GM19238 (cell line): ENCODE data around the gene CENPN.
A peak's percentile ranks its signal among the peaks of the same experiment; 100 is the strongest.

Experiments
- DNase-seq: peaks from one replicate; pipeline ENCODE4 v3.0.0; 2011; ENCODE audit warnings: low spot score; ENCODE audit not compliant: insufficient read length

Gene CENPN

DNA sequence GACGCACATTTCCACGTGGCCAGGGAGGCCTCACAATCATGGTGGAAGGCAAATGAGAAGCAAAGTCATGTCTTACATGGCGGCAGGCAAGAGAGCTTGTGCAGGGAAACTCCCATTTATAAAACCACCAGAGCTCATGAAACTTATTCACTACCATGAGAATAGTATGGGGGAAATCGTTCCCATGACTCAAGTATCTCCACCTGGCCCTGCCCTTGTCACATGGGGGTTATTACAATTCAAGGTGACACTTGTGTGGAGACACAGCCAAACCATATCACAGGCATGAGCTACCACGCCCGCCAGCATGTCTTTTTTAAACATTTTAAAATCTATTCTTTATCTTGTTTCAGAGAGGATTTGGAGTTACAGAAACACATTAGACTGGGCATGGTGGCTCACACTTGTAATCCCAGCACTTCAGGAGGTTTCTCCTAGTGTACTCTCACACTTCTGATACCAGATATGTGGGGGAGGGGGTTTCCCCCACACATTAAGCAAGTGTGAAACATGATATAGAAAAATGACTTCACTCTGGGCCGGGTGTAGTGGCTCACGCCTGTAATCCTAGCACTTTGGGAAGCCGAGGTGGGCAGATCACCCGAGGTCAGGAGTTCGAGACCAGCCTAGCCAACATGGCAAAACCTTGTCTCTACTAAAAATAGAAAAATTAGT is 23.1 kb downstream of the CENPN start:
- DNase-seq: no peak

DNA sequence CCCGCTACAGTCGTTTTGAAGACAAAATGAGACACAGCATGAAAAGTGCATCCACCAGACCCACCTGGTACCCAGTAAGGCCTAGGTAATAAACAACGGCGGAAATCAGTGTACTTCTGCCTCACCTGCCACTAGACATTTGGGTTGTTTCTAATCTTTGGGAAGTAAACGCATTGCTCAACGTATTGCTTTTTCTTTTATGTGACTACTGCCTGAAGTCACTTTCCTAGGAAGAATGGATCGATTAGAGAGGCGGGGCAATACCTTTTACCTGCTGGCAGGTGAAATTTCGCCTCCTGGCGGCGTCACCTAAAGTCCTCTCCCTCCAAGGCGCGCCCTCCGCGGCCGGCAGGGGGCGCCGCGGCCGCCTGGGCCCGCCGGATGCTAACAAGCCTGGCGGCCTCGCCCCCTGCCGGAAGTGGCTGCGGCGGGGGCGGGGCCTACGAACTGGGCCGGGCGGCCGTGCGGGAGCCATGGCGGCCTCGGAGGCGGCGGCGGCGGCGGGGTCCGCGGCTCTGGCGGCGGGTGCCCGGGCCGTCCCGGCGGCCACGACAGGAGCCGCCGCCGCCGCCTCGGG is 28.5 kb downstream of the CENPN start, which contains the start of gene ATMIN:
TSS of gene ATMIN (plus strand) at position 445 of the 577 bp plus-strand sequence. CDS start at position 474, 29 bp downstream.
- peak; percentile 97 for DNase-seq

DNA sequence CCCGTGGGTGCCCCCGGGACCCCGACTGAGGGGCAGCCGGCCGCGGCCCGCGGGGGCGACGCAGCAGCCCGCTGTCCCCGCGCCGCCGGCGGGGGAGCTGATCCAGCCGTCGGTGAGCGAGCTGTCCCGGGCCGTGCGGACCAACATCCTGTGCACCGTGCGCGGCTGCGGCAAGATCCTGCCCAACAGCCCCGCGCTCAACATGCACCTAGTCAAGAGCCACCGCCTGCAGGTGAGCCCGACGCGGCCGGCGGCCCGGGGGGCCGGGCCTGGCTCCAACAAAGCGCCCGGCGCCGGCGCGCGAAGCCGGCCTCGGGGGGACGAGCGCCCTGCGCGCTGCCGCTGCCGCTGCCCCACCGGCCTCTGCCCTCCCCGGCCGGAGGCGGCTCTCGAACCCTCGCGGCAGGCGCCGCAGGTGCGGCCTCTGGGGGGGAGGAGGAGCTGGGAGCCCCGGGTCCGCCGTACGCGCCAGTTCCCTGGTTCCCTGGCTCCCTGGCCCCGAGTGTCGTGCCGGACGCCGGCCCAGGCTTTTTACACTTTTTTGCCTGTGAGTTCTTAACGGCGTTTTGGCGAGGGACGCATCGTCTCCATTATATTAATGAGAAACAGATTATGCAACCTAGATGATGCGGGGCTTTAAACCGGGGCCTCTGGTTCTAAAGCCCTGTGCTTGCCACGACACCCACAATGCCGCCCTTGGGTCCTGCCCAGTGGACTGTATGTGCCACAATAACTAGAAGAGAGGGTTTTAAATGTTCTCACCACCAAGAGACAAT is 29.1 kb downstream of the CENPN start:
- DNase-seq: peak; percentile 46

DNA sequence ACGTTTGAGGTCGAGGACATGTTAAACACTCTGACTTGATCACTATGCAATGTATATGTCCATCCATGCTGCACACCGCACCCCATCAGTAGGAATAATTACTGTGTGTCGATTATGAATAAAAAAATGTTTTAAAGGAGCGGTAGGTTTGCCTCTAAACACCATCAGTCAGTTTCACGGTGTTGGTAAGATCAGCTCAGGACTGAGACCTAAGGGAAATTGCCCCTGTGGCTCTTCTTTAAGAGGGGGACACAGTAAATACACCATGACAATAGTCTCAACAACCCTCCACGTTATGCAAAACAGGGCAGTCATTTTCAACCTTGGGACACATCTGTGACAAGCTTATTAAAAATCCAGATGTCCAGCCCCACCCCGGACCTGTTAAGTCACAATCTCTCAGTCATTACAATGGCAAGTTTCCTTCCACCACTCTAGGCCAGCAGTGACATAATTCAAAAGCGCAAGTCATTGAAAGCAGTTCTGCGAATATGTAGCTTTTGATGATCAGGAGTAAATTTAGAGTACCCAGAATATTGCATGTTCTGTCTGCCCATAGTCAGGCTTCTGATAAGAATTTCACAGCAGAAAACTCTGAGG is 29.8 kb downstream of the CENPN start:
- no peak for DNase-seq

DNA sequence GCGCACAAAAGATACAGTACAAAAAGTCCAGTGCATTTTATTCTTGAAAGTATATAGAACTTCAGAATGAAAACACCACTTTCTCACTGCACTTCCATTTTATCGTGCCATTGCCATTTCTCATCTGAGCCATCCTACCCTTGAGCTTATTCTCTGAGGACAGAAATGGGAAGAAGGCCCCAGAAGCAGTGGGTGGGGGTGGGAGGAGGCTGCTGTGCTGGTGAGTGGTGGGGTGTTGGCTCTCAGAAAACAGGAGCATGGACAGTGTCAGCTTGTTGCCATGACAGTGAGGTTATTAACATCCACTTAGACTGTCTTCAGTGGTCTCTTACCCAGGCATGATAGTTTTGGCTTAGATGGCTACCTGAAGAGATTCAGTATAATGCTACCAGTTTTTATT is 33.1 kb downstream of the CENPN start:
- no peak for DNase-seq

DNA sequence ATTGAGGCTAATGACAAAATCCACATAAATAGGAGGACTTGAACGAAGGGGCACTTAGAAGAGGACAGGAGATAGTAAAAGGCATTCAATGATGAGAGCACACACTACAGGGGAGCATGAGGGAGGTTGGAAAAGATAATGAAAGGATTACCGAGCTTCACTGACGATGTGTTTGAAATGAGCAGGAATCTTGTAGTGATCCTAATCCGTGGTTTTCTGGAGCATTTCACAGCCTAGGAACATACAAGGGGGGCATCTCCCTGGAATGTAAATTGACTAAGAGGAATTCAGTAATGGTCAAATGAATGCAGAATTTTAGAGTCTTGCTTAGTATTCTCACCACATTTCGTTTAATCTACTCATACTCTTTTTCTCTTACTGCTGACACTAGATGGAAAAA is 33.8 kb downstream of the CENPN start:
- no peak for DNase-seq

DNA sequence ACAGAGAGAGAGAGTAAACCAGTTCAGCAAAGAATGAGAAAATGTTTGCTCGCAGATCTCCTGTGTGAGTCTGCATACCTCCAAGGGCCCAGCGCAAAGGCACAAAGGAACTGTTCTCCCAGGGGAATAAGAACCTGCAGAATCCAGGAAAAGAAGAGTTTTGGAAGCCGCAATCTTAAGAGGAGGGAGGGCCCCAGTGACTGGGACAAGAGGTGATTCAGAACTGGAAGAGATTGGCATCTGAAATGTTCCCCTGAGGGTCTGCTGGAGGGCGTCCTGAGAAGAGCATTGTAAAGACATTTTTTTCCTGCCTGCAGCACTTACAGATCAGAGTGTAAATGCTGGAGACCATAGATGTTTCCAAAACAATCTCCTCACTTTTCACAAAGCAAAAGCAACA is 34.7 kb downstream of the CENPN start:
- no peak for DNase-seq

DNA sequence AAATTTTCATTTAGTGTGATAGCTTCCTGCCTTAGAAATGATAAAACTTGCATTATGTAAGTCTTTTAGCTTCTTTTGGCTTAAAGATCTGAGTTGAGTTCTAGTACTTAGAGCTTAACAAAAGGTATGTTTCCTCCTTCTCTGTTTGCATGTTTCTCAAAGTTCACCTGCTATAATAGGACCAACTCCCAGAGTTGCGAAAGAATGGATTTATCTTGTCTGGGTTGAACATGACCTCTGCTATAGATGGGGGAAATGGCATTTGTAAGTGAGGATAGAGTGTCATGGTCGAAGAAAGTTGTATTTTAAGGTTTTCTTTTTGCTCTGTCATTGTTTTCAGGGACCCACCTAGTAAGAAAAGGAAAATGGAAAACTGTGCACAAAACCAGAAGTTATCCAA is 35.8 kb downstream of the CENPN start:
- no peak for DNase-seq

DNA sequence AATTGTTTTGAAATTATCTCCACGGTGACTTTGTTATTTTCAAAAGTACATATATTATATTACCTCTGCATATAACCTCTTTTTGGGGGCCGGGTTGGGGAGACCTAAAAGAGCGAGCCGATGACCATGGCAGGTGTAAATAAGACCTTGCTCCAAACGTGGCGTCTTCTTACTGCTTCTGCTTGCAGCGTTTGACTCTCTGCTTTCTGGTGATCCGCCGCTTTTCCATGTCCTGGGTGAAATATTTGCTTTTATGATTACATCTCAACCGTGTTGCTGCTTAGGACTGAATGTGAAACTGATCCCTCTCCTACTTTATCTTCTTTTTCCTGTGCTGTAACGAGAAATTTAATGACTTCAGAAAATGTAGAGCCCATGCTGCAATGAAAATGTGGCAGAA is 46.7 kb downstream of the CENPN start:
- DNase-seq: no peak

DNA sequence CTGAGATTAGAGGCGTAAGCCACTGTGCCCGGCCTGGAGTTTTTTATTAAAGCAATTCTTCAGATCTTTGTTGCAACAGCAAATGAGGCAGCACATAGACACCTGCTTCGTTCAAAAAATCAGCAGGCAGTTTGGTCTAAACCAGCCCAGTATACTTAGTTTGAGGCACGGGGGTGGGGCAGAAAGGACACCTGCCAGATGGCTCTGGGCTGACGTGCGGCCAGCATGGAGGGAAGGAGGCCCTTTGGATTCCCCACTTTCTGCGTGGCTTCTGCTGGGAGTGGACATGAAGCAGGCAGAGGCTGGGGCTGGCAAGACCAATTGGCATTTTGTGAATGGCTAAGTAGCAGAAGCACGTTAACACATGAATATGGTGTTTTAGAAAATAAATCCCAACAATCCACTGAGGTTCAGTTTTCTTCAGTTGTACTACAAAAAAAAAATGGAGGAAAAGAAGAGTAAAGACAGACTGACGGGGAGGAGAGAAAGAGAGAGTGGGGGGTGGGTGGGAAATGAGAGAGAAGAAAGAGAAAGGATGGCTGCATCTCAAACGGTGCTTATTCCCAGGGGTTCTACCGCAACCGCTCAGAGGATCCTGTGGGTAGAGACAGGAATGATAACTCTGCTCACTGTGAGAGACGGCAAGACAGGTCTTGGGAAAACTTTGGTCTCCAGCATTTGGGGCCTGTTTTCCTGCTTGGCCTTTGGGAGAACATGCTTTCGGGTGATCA is 53.7 kb downstream of the CENPN start:
- DNase-seq: no peak

DNA sequence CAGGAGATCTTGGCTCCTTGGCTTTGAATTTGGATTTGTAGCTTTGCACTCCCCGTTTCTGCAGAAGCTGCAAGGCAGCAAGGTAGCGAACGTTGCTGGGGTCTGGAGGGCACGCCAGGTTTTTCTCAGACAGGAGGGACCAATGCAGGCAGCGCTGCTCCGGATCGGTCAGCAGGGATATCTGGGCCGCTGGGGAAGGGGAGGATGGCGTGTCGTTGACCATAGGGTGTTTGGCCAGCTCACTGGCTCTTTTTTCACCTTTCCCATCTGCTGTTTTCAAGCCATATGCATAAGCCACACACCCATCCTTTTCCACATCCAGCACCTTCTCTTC is 54.3 kb downstream of the CENPN start:
- DNase-seq: no peak

DNA sequence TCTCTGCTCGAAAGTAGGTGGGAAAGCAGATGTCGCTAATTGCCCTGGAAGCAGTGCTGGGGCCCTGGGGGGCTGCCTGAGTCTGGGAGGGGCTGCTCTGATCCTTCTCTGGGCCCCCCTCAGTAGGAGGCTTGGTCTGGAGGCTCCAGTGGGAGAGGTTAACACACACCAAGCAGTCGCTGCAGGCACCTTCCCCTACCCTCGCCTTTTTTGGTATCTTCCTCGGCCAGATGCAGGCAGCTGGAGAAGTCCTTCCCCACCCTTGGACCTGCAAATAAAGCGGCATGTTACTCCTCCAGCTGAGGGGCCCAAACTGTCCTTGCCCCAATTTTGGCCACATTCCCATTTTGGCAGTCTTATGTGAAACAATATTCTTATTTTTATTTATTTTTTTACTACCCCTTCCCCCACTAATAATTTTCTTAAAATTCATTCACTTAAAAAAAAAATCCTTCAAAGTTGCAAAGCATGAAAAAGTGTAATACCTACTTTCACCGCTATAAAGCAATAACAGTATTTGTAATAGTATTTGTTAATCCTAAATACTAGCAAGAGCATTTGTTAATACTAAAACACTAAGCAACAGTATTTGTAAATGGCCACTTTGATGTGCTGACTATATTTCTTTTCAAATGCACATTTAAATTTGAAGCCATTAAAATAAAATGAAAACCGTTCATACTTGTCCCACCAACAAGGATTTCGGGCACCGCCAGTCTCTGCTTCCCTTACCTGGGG is 55.0 kb downstream of the CENPN start:
- no peak for DNase-seq

DNA sequence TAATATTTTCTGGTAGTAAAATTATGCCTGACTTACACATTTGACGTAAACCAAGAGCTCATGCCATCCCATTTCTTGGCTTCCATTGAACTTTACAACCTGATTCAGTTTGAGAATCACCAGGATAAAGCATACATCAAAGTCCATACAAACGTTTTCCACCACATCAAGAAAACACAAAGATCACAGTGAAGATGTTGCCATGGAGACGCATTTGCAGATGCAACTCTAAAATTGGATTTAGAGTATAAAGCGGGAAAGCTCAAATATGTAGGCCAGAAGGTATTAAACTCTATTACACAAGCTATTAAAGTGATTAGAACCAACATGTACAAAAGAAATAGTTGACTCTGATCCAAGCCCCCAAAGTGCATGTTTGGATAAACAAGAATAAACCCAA is 59.7 kb downstream of the CENPN start:
- no peak for DNase-seq

DNA sequence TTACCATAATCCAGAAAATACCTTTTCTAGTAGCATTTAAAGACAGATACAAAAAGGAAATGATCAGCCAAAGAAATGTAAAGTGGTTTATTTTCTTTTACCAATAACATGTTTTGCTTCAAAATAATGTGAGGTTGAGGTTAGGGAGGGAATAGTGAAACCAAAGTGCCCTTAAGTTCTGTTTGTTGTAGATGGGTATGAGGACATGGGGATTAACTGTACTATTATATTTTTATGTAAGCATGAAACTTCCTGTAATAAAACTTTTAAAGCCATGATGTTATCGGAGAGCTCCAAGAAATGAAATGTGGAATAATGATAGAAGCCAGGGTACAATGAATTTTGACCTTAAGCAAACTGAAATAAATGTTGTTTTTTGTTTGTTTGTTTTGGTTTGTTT is 60.2 kb downstream of the CENPN start:
- no peak for DNase-seq

DNA sequence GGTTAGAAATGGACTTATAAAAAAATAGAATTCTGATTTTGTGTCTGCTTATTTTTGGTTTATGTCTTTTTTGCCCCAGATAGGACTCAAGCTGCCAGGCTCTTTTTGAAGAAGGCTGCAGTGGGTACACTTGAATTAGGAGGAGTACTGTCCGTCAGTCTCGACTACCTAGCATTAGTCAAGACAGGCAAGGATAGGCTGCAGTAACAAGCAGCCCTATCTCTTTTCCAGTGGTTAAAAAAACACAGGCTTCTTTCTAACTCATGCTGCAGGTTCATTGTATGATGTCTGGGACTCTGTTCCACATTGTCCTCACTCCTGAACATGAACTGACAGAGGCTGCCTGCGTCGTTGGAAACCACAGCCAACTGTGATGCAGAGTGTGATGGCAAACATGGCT is 62.0 kb downstream of the CENPN start:
- no peak for DNase-seq

DNA sequence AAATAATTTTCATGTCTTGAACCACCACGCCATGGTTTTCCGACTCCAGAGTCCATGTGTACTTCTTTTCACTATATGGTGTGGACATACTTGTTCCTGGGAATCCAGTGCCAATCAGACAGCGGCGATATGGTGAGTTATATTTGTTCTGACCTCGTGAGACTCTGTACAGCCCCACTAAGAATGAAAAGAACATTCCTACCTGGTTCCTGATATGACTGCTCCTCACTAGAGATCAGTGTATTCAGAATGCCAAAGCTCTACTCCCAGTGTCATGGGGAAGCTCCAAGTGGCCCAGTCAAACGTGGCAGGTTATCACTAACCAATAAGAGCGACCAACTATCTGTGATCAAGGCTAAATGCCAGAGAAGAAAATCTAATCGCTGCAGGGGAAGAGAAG is 64.0 kb downstream of the CENPN start:
- DNase-seq: no peak

DNA sequence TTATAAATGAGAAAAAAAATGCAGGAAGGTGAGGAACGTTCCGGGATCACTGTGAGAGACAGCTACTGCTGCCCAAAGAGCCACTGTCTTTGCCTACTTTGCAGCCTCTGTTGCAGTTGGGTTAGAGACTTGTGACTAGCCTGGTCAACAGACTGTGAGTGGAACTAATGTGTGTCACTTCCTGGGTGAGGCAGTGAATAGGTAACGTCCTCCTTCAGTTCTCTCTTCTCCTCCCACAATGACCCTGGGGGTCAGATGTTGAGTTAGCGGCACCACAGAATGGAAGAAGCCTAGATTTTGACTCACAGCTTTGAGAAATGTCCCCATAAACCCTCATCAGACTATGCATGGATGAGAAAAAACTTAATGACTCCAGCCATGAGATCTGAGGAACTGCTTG is 64.8 kb downstream of the CENPN start:
- DNase-seq: no peak

DNA sequence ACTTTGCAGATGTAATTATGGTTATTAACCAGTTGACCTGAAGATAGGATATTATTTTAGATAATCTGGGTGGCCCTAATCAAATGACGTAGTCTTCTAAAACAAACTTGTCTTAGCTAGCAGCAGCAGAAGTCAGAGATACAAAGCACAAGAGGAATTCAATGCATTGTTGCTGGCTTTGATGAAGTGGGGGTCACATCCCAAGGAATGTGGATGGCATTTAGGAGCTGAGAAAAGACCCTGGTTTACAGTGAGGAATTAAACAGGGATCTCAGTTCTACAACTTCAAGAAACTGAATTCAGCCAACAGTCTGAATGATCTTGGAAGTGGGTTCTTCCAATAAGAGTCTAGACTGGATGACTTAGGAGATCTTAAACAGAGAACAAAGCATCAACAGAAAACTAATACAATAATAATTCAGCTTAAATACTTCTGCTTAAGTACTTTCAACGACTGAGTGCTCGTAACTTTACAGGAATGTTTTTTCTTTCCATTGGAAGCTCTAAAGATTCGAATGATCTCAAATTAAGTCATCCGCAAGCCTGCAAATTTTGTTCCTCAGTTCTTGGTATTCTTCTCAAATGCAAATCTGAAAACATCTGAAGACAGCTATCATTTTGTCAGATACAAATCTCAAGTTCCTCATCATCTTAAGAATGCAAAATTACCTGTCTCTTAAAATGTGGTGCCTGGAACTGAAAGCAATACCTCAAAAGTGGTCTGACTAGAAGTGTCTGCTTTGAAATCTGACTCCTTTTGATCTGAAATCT is 66.7 kb downstream of the CENPN start:
- DNase-seq: no peak

DNA sequence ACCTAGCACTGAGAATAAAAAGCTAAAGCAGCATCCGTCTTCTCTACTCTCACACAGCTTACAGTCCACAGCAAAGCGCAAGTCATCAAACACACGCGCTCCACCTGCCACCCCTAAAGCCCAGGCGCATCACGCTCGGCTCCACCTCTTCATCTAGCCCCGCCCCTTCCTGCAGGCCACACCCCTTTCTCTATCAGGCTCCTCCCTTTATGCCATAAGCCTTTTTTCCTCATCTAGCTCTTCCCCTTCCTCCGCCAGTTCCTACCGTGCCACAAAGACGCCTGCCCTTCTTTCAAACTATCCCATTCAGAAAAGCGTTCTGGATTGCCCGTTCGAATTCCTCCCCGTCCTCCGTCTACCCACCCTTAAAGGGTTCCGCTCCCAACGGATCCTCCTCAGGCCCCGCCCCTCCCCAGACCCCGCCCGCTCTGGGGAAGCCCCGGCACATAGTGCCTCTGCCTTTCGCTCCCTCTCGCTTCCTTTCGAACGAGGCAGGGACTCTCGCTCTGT is 69.6 kb downstream of the CENPN start:
- DNase-seq: peak; percentile 58
